ENCODE results near the gene SLU7.

DNA sequence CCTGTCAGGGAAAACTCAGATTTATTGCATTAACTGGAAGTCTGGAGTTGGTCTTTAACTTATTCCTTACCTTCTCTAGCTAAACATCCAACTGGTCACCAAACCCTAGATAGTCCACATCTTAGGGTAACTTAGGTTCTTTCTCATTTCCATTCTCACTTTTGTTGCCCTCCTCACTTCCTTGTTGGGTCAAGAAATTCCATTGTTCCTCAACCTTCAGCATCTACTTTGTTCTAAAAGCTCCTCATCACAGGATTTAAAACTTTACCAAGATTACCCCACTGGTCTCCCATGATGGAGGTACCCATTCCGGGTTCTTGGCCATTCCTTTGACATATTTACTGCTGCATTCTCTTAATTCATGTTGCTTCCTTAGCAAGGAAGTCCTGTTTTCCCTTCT, 34.9 kb upstream of the SLU7 start:
- TF ChIP-seq, protein P1, sequence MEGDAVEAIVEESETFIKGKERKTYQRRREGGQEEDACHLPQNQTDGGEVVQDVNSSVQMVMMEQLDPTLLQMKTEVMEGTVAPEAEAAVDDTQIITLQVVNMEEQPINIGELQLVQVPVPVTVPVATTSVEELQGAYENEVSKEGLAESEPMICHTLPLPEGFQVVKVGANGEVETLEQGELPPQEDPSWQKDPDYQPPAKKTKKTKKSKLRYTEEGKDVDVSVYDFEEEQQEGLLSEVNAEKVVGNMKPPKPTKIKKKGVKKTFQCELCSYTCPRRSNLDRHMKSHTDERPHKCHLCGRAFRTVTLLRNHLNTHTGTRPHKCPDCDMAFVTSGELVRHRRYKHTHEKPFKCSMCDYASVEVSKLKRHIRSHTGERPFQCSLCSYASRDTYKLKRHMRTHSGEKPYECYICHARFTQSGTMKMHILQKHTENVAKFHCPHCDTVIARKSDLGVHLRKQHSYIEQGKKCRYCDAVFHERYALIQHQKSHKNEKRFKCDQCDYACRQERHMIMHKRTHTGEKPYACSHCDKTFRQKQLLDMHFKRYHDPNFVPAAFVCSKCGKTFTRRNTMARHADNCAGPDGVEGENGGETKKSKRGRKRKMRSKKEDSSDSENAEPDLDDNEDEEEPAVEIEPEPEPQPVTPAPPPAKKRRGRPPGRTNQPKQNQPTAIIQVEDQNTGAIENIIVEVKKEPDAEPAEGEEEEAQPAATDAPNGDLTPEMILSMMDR (IDR thresholded peaks at IDR 0.05): no peak
- no peak for TF ChIP-seq EZH2 (IDR thresholded peaks at IDR 0.05)
